Endothelial cell of hepatic sinusoid (primary cell): ENCODE measurements around the gene SLC1A2.

Source experiments
- in situ Hi-C: cut with HindIII; loops from 2 replicates; pipeline ENCODE4 v1.10.0; 2017; ENCODE audit warnings: low sequenced_read_pairs

Gene SLC1A2

DNA sequence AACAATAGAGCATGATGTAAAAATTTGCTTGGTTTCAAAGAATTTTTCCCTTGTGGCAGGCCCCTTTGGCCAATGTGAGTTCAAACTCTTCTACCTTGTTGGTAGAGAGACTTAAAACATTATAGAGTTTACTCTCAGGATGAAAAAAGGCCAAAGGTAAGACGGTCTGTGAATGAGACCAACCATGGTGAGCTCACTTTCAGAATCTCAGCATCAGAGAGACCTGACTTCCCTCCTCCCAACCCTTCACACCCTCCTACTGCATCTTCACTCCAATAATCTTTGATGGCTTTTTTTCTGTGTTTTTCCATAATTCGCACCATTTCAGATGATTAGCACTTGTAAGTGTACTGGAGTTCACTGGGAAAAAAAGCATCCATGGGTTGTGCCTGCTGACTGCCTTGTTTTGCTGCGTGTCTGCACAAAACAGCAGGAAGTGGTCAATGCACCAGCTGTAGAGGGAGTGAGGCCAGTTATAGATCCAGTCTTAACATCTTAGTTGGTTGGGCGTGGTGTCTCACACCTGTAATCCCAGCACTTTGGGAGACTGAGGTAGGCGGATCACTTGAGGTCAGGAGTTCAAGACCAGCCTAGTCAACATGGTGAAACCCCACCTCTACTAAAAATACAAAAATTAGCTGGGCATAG, 64.1 kb downstream of the SLC1A2 start:
- in situ Hi-C loops: no loop called here

DNA sequence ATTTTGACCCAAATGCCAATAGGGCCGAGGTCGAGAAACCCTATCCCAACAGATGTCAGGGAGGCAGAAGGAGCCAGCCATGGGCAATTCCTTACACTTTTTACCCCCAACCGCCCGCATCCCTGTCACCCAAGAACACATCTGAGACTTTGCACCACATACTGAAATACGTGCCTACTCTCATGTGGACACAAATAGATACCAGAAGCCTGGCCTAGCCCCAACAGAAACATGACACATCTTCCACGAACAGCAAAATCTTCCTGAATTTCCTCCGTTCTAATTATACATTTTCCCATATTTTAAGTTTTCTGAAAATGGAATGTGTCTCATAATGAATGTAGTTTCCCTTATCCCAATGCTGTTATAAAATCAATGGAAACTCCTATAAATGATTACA, 64.7 kb downstream of the SLC1A2 start:
- in situ Hi-C loops: no loop called here

DNA sequence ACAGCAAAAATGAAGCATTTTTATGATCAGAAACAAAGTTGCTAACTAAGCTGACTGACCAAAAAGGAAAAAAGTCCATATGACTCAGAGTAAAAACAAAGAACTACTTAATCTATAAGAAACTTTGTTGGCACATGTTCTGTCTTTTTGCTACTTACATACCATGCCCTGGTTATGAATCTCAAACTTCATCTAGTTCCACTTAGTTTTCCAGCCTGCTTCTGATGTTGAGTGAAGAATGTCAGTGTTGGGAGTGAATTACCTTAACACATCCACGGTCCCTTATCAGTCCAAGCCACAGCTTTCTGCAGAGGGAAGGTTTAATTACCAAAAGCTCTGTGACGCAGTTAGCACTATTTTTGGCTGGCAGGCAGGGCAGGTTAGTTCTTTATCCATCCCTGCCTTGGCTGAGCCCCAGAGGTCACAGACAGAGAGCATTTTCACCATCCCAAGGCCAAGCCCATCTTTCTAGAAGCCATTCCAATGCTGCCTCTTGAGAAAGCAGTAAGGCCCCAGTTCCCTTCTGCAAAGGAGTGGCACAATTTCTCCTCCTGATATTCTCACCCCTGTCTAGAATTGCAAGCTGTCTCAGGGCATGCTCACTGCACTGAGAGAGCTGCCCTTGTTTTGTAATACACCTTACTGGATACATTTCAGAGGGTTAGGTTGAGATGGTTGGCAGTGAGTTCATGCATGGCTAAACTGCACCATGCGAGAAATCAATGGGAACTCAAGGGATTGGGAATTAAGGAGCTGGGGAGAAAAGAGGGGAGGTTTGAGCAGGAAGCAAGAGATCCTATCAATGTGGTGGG, 67.1 kb downstream of the SLC1A2 start:
- in situ Hi-C loops: no loop called here

- in situ Hi-C loops: no loop called here
Observed at GRCh38 chr11:35349897-35350296, 69.5 kb downstream of the SLC1A2 start.

DNA sequence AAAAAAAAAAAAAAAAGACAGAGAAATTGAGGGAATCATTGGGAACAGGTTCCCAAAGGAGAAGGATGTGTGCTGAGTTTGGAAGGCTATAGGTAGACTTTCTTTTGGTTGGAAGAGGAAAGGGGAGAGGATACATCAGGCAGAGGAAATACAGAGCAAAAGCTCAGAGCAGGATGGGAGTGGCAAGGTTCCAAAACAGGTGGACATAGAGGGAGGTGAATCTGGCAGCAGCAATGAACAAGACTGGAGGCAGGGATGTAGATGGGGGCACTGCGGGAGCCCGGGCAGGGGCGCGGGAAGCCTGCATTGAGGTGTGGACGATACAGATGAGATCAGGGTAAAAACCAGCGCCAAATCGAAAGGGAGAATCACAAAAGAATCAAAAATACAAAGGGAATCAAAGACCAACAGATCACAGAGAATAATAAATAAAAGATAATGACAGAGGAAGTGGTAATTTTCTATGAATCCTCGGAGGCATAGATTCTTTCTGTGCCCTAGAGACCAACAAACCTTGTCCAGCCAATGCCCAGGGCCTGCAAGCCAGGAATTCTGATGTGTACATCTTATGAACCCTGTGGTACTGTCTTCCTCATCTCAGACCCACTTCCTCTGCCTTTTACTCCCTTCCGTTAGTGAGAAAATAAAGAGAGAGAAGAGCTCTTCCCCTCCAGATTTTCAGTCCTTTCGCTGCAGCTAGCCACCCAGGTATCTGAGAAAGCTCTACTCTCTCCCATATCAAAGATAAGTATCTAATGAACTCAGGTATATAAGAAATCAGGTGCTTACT, 70.3 kb downstream of the SLC1A2 start:
- in situ Hi-C loops: no loop called here

- in situ Hi-C loops: no loop called here
Observed at GRCh38 chr11:35347921-35348331, 71.4 kb downstream of the SLC1A2 start.

- in situ Hi-C loops: no loop called here
Observed at GRCh38 chr11:35347173-35347878, 72.0 kb downstream of the SLC1A2 start.

- in situ Hi-C loops: no loop called here
Observed at GRCh38 chr11:35346472-35347156, 72.7 kb downstream of the SLC1A2 start.

GRCh38 chr11:35344681-35345574, 74.4 kb downstream of the SLC1A2 start:
- in situ Hi-C loops: no loop called here

DNA sequence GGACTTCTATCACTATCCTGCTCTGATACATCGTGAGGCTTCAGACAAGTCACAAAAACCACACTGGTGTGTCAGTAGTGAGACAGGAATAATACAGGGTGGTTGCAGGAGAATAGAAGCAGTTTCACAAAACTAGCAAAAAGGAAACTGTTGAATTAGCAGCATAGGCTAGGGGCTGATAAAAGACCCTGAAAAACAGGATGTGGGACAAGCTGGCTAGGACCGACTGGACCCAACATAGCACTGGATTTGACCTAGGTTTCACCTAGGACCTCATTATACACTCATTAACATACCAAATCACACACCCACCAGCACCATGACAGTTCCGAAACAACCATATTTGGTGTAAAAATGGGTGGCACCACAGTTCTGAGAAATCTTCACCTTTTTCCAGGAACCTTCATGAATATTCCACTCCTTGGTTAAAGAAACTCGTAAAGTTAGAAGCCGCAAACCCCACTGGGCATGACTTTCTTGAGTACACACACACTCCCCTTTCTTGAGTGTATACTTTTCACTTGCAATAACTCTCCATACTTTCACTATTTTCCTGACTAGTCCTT, 76.2 kb downstream of the SLC1A2 start:
- in situ Hi-C loops: no loop called here

- in situ Hi-C loops: no loop called here
Observed at GRCh38 chr11:35340715-35341114, 78.6 kb downstream of the SLC1A2 start.

DNA sequence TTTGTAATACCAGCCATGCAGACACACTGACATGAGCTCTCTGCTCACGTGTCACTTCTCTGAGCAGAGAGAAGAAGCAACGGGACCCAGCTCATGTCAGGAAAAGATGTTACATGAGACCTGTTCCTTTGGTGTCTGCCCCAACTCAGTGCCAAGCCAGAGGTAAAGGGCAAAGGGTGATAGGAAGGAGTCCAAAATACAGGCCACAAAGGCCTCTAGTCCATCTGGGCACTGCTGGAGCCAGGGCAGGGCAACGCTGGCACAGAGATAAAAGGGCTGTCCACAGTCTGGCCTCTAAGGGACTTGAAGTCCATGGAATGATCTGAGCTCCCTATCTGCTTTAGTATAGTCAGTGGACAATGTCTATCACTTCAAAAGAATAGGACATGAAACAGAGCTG, 79.3 kb downstream of the SLC1A2 start:
- in situ Hi-C loops: no loop called here

DNA sequence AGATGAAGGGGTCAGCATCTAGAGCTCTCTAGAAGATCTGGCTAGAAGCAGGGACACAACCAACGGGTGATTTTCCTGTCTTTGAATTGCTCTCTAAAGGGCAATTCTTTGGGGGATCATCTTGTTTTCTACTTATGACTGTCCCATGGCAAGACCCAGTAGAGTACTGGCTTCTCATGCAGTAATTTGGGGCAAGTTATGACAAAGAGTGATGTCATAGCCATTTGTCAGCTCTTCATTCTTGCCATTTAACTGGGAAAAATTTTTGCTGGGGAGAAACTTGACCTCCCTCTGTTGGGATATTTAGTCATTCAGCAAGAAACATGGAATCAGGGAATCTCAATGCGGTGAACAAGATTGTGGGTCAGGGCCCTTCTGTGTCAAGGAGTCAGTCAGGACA, 80.4 kb downstream of the SLC1A2 start:
- in situ Hi-C loops: no loop called here

- in situ Hi-C loops: no loop called here
Observed at GRCh38 chr11:35337914-35338305, 81.4 kb downstream of the SLC1A2 start.

- in situ Hi-C loops: no loop called here
Observed at GRCh38 chr11:35337136-35337913, 82.0 kb downstream of the SLC1A2 start.

DNA sequence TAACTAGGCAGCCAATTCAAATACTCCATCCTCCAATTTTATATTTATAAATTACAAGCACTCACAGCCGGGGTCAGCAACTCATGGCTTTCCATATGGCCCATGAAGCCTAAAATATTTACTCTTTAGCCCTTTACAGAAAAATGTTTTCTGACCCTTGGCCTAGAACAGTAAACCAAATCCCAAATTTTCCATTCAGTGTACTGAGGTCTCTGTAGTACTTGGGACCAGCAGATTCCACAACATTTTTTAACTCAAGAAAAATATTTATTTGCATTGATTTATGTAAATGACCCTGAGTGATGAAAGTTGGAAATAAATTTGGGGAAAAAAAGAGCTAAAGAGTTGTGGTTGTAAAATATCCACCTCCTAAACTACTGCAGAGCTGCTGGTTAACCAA, 82.6 kb downstream of the SLC1A2 start:
- in situ Hi-C loops: no loop called here

DNA sequence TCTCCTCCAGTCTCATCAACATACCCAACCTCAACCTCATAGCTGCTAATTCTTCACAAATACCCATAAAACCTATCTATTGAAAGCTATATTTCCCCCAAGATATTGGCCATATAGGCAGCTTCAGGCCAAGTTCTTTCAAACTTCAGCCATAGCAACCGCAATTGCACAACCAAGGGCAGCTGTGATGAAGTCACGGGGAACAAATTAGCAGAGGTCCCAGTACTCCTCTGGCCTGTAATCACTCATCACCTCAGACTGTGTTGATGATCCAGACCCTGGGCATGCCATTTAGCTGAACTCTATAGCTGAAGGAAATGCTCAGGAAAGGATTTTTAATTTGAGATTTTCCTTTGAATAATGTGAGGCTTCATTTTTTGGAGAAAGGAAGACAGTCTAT, 84.1 kb downstream of the SLC1A2 start:
- in situ Hi-C loops: no loop called here

- in situ Hi-C loops: no loop called here
Observed at GRCh38 chr11:35334385-35335090, 84.8 kb downstream of the SLC1A2 start.
